ENCODE measurements around the gene MCTP1. TPM values are rescaled to one million over a fixed set of nuclear protein-coding genes. Genes with fewer than 3 reads are reported as not detected.

The MCTP1 gene
- total and polyA plus RNA-seq, 10 of the 15 experiments (the other 5 are each of a cell fraction or from before 2014, with no cell fraction given), result 12.6 to 45.9 (median 18.8) TPM

- no peak for TF ChIP-seq IRF4 (IDR thresholded peaks at IDR 0.05; ENCODE audit: low read depth, low read length)
These were observed 261.8 kb downstream of the MCTP1 start (continued) for GRCh38 chr5:95022967-95023695.

DNA sequence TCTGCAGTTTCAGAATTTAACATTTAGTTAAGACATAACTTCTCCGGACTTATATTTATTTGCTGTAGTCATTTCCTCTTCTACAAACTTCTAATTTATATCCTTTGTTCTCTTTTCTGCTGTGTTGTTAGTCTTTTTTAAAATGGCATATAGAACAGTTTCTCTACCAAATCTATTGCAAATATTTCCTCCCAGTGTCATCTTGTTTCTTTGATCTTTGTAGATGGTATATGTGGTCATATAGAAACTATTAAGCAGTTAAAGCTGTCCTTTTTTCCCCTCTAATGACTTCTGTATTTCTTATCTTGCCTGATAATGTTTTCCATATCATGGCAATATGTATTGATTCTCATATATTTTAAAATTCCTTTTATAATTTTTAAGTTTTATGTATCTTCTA lies 264.5 kb downstream of the MCTP1 start:
- no peak overlapping the region for H3K9ac ChIP-seq (ENCODE audit: control insufficient read depth, insufficient read depth, low read length)
- SMC1A ChIA-PET (ENCODE audit: uncharacterized antibody, unreplicated experiment), result interaction anchor here (0.9 to 2.7 kb wide), 11 partner anchors 7 to 160 kb away, joined by 4 to 19 read pairs (median 5); no protein-coding TSS in a partner anchor
- in situ Hi-C loops (cut with MboI), result no loop called here
- FAIRE-seq (no peak), DNase-seq (ENCODE audit: low read depth, low spot score) (no peak), ATAC-seq (peak; percentile 51)
- H3K4me3 ChIP-seq, result no peak overlapping the region
- no peaks in the 10 kb centered on the region for H4K20me1 ChIP-seq (ENCODE audit: control insufficient read depth, insufficient read depth)
- H3K36me3 ChIP-seq (ENCODE audit: control insufficient read depth in 2 of 2, insufficient read depth in 2 of 2, low read length in 1 of 2), result peaks cover 0 to 3% of the 10 kb centered on the region in 2 experiments; a peak in 2 of 4 replicates
- POLR2A ChIA-PET, result interaction anchor here (1.1 to 1.8 kb wide), 3 partner anchors 10 to 67 kb away, joined by 3 to 5 read pairs (median 4); no protein-coding TSS in a partner anchor
- intact Hi-C loops (cut with micrococcal nuclease; ENCODE audit: unreplicated experiment), result no loop called here
- TF ChIP-seq RUNX3 (IDR thresholded peaks at IDR 0.05; ENCODE audit: low read length) (peak; percentile 59; the same call in 1 of the 2 replicates), TCF7 (IDR thresholded peaks at IDR 0.05; ENCODE audit: borderline replicate concordance) (peak; percentile 73), ZNF217 (IDR thresholded peaks at IDR 0.05) (peak; percentile 37; the same call in 1 of the 2 replicates), ATF7 (IDR thresholded peaks at IDR 0.05; ENCODE audit: low read depth) (0 out of 2 replicates have a peak, but pooled peaks have one; percentile 46)
- TF ChIP-seq, protein P1, sequence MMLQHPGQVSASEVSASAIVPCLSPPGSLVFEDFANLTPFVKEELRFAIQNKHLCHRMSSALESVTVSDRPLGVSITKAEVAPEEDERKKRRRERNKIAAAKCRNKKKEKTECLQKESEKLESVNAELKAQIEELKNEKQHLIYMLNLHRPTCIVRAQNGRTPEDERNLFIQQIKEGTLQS (IDR thresholded peaks at IDR 0.05; ENCODE audit: borderline replicate concordance, extremely low read depth, low read depth, low read length), result no peak
- RAD21 ChIA-PET (ENCODE audit: unreplicated experiment), result interaction anchor here (1.0 to 1.4 kb wide), 4 partner anchors 51 to 283 kb away, joined by 3 to 5 read pairs (median 4); no protein-coding TSS in a partner anchor
- CTCF ChIA-PET, result interaction anchor here (1.0 to 3.6 kb wide), 5 partner anchors 8 to 60 kb away, joined by 3 to 14 read pairs (median 4); no protein-coding TSS in a partner anchor
- peaks cover 16% of the 10 kb centered on the region for H3K4me1 ChIP-seq (ENCODE audit: control insufficient read depth, insufficient read depth, low read length)
- H3K79me2 ChIP-seq (ENCODE audit: control insufficient read depth, insufficient read depth, low read length), result peaks cover 9% of the 10 kb centered on the region
- no peaks in the 10 kb centered on the region for H3K9me3 ChIP-seq (replicated peaks; ENCODE audit: control insufficient read depth, insufficient read depth, low read length)
- no peaks in the 10 kb centered on the region for H3K27me3 ChIP-seq (replicated peaks in 1 of 2; ENCODE audit: control insufficient read depth in 2 of 2, insufficient read depth in 2 of 2, low read length in 1 of 2)
- WGBS (ENCODE audit: insufficient coverage, insufficient replicate concordance, low lambda C conversion rate, missing lambda C conversion rate), result 47% methylated on average over 1 of the region's 1 CpG
- no peak overlapping the region for H2AFZ ChIP-seq (ENCODE audit: control insufficient read depth, low read depth, low read length)
- H3K27ac ChIP-seq (ENCODE audit: control insufficient read depth, insufficient read depth), result no peak overlapping the region
- BruUV-seq (replicated peaks), result no TSS peak
- no peak overlapping the region for H3K4me2 ChIP-seq (ENCODE audit: control insufficient read depth, insufficient read depth)

Data from GM12878 (cell line).